ENCODE results near the gene SLC24A3. TPM values are rescaled to one million over a fixed set of nuclear protein-coding genes. Genes with fewer than 3 reads are reported as not detected.

The SLC24A3 gene
- polyA plus RNA-seq, 1 experiment, result 1.7 TPM

- Histone ChIP-seq H3K27me3 (ENCODE audit: control insufficient read depth, insufficient read depth, low read length) (peaks cover 2% of the 10 kb centered on the region), H3K36me3 (ENCODE audit: control insufficient read depth, insufficient read depth, low read length) (no peaks in the 10 kb centered on the region), H3K4me3 (ENCODE audit: low read depth, low read length) (no peak overlapping the region)
- no peak for DNase-seq (ENCODE audit: low read depth)
- no peak for TF ChIP-seq CTCF (IDR thresholded peaks at IDR 0.05; ENCODE audit: insufficient read depth, low read depth, low read length)
- CTCF ChIA-PET, result interaction anchor here (0.6 to 7.7 kb wide), 8 partner anchors 12 to 464 kb away, joined by 4 to 145 read pairs (median 6); no protein-coding TSS in a partner anchor
- POLR2A ChIA-PET, result no interaction called here
These were observed 448.5 kb downstream of the SLC24A3 start for GRCh38 chr20:19660808-19661378.

GRCh38 chr20:19661717-19662636 lies 449.5 kb downstream of the SLC24A3 start:
- peak; percentile 19 for DNase-seq (ENCODE audit: low read depth)
- Histone ChIP-seq H3K27me3 (ENCODE audit: control insufficient read depth, insufficient read depth, low read length) (peaks cover 2% of the 10 kb centered on the region), H3K4me3 (ENCODE audit: low read depth, low read length) (no peak overlapping the region), H3K36me3 (ENCODE audit: control insufficient read depth, insufficient read depth, low read length) (no peaks in the 10 kb centered on the region)
- ChIA-PET POLR2A (no interaction called here), CTCF (interaction anchor here (0.6 to 7.7 kb wide), 24 partner anchors 8 to 467 kb away, joined by 3 to 145 read pairs (median 4); no protein-coding TSS in a partner anchor)
- peak; percentile 98 for TF ChIP-seq CTCF (IDR thresholded peaks at IDR 0.05; ENCODE audit: insufficient read depth, low read depth, low read length)

GRCh38 chr20:19662637-19662995 lies 450.2 kb downstream of the SLC24A3 start:
- H3K36me3 ChIP-seq (ENCODE audit: control insufficient read depth, insufficient read depth, low read length), result no peaks in the 10 kb centered on the region
- ChIA-PET CTCF (interaction anchor here (1.0 to 7.7 kb wide), 16 partner anchors 10 to 460 kb away, joined by 3 to 145 read pairs (median 7); no protein-coding TSS in a partner anchor), POLR2A (no interaction called here)
- H3K27me3 ChIP-seq (ENCODE audit: control insufficient read depth, insufficient read depth, low read length), result peaks cover 2% of the 10 kb centered on the region
- DNase-seq (ENCODE audit: low read depth), result no peak
- no peak overlapping the region for H3K4me3 ChIP-seq (ENCODE audit: low read depth, low read length)
- TF ChIP-seq CTCF (IDR thresholded peaks at IDR 0.05; ENCODE audit: insufficient read depth, low read depth, low read length), result no peak

- no peak for DNase-seq (ENCODE audit: low read depth)
- Histone ChIP-seq H3K36me3 (ENCODE audit: control insufficient read depth, insufficient read depth, low read length) (no peaks in the 10 kb centered on the region), H3K4me3 (ENCODE audit: low read depth, low read length) (no peak overlapping the region), H3K27me3 (ENCODE audit: control insufficient read depth, insufficient read depth, low read length) (peaks cover 2% of the 10 kb centered on the region; the same call in 1 of the 2 replicates)
- CTCF ChIA-PET, result interaction anchor here (1.0 kb wide), 1 partner anchor 85 kb away, joined by 3 read pairs; no protein-coding TSS in a partner anchor
- POLR2A ChIA-PET, result no interaction called here
- no peak for TF ChIP-seq CTCF (IDR thresholded peaks at IDR 0.05; ENCODE audit: insufficient read depth, low read depth, low read length)
These were observed 456.0 kb downstream of the SLC24A3 start for GRCh38 chr20:19668418-19668817.

- DNase-seq (ENCODE audit: low read depth), result no peak
- ChIA-PET POLR2A (no interaction called here), CTCF (no interaction called here)
- H3K36me3 ChIP-seq (ENCODE audit: control insufficient read depth, insufficient read depth, low read length), result no peaks in the 10 kb centered on the region
- no peak for TF ChIP-seq CTCF (IDR thresholded peaks at IDR 0.05; ENCODE audit: insufficient read depth, low read depth, low read length)
- H3K27me3 ChIP-seq (ENCODE audit: control insufficient read depth, insufficient read depth, low read length), result 0 out of 2 replicates have a peak, but pooled peaks cover 4% of the 10 kb centered on the region
- H3K4me3 ChIP-seq (ENCODE audit: low read depth, low read length), result no peak overlapping the region
These were observed 458.4 kb downstream of the SLC24A3 start for GRCh38 chr20:19670829-19671228.

Data from BJ (cell line).